GM18502 (cell line): ENCODE measurements around the gene ETV6.
A peak's percentile ranks its signal among the peaks of the same experiment; 100 is the strongest.

Experiments used
- ATAC-seq: cut with Tn5 transposase; IDR thresholded peaks from one replicate; pipeline ENCODE4 v1.9.1; 2021; ENCODE audit warnings: mild to moderate bottlenecking; ENCODE audit not compliant: unreplicated experiment, poor library complexity

The ETV6 gene

GRCh38 chr12:11767798-11768197 lies 118.3 kb downstream of the ETV6 start:
- no peak for ATAC-seq

DNA sequence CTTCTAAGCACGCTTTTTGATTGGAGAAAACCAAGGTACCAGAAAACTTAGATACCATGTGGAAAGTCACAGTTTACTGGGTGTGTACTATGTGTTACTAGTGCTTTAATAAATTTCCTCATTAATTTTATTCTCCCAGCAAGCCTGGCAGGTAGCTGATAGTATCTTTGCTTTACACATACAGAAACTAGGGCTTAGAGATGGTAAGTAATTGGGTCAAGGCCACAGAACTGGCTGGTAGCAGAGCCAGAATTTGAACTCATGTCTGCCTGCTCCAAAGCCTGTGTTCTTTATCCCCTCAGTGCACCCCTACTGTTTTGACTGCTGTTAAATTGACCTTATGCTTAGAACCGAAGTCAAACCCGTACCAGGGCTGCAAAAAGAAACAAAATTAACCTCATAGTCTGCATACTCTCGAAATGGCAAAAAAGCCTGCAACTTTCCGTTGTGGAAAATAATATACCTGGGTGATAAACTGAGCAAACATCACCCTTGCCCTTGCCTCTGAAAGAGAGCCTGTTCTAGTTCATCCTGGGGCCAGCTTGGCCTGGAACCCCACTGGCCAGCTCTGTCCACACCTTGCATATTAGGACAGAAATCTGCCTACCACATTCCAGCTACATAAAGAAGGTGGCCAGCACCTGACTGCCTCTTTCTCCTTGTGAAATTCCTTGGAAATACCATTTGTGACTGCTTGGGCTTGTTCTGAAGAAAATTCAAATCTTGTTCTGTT lies 118.9 kb downstream of the ETV6 start:
- no peak for ATAC-seq

DNA sequence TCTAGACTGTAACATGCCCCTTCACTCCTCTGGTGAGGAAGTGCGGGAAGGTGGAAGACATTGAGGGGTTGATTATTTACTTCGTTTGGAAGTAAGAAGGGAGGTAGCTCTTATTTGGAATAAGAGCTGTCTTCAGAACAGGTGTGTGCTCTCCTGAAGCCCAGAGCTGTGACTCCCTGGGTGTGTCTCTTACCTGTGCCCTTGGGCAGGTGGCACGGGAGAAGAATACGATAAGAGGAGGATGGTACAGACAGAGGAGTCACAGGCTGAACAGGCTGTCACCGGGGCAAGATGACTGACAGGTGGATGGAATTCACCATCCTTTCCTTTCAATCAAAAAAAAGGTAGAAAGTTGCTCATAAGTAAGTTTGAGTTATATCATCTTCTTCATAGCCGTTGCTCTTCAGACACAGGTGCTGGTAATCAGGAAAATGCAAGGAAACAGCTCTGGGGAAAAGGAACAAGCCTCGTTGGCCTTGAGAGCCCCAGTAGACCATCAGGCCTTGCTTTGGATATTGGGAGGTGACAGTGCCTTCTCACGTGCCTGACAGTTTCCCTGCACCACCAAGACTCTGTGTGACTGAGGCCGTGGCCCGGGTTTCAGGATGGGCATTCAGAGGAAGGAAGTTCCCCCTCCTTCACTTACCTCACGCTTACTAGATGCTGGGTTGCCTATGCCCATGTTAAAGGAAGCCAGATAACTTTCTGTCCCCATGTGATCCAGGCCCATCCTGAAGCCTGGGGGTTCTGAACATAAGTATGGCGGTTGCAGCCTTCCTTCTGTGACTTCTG lies 120.4 kb downstream of the ETV6 start:
- ATAC-seq, result no peak

GRCh38 chr12:11771356-11771755 lies 121.9 kb downstream of the ETV6 start:
- no peak for ATAC-seq

GRCh38 chr12:11771895-11772502 lies 122.5 kb downstream of the ETV6 start:
- ATAC-seq, result no peak

DNA sequence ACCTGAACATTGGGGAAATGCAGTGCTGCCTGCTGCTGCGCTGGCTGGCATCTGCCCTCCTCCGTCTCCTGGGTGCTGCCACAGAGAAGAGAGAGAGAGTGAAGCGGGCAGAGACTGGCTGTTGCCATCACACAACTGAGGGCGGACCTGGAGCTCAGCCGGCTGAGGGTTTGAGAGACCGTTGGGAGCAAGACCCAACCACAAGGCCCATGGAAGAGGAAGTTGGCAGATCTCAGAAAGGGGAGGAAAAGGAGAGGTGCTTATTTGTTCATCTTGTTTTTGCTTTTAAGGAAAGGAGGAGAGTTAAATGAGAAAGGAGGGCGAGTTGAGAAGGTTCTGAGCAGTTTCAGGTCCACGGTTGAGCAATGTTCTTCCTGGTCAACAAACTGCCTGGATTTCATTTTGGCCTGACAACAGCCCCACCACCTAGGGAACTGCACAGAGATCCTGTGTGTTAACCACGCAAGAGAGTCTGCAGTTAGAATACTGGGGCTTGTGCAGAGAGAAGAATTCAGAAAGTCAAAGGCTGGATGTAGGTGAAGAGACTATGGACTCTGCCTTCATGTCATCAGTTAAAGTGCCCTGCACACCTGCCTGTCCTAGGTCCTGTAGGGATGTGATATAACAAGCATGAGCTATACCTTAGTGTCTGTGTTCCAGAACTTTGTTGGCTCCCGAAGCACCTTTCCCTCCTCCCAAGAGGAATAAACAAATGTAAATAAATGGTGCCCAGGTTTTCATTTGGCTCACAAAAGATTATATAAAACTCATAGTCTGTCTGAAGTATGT lies 124.6 kb downstream of the ETV6 start:
- no peak for ATAC-seq

GRCh38 chr12:11774821-11775220 lies 125.3 kb downstream of the ETV6 start:
- ATAC-seq, result no peak

DNA sequence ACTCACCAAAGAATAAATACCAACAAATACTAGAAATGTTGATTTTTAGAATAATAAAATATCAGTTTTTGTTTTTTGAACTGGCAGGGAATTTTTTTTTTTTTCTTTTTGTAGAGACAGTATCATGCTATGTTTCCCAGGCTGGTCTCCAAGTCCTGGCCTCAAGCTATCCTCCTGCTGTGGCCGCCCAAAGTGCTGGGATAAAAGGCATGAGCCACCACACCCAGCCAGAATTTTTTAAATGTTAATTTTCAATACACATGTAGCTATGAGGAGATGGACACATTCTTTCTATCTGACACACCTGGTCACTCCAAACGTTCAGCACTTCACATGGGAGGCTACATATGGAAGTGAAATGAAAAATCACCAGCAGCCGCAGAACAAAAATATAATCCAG lies 126.8 kb downstream of the ETV6 start:
- ATAC-seq, result no peak

DNA sequence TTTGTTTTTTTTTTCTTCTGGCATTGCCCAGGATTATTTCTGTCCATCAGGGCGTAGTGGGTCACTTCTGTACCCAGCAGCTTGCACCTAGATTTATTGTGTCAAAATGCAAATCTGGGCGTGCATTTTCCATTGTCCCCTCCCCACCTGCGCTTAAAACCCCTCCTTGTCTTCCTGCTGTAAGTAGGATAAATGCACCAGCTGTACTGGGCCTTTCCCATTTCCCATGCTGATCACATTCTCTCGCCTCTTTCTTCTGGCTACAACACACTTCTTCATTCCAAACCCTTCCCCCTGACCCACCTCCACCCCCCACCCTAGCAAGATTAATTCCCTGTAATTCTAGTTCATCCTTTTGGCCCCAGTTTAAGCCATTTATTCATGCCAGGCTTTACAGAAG lies 128.0 kb downstream of the ETV6 start:
- ATAC-seq, result no peak

GRCh38 chr12:11777962-11778361 lies 128.5 kb downstream of the ETV6 start:
- no peak for ATAC-seq

- ATAC-seq, result no peak
Measured at GRCh38 chr12:11778713-11779685, 129.5 kb downstream of the ETV6 start.

DNA sequence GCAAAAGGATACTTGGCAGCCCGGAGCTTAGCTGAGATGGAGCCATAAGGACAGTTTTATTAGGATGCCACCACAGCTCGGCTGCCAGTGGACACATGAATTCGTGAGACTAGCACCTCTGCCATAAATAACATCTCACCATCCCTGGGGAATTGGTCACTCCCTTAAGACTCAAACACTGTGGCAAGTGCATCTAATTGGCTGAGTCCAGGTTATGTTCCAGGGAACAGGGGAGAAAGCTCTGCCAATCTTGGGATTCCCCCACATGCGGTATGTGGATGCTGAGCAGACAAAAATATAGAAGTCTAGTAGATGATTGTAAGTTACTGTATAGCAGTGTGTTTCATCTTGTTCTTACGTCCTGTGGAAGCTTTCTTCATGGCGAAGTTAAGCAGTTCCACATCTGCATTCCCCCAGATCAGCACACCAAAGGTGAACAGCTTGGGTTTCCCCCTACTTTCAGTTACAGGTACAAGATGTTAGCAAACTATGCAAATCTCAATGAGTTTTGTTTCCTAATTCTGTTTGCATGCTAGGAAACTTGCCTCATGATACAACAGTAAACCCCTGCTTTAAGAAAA lies 131.1 kb downstream of the ETV6 start:
- ATAC-seq, result peak; percentile 85

DNA sequence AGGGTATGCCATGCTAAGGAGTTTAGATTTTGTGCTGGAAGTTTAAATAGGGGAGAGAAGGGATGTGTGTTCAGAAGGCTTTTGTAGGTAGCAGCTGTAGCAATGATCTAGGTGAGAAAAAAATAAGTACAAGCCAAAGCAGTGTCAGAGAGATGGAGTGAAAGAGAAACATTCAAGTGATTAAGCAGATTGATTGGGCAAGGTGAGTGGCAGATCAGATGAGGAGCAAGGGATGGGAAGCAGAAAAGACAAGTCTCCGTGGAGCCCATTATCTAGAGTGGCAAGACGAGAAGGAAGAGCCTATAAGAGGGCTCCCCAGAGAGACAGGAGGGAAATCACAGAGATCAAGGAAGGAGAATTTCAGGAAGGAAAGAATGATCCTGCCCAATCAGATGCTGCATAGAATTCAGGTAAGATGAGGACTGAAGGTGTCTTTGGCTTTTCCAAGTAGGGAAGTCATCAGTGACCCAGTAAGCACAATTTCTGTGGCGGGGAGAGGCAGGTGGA lies 133.5 kb downstream of the ETV6 start:
- ATAC-seq, result no peak

DNA sequence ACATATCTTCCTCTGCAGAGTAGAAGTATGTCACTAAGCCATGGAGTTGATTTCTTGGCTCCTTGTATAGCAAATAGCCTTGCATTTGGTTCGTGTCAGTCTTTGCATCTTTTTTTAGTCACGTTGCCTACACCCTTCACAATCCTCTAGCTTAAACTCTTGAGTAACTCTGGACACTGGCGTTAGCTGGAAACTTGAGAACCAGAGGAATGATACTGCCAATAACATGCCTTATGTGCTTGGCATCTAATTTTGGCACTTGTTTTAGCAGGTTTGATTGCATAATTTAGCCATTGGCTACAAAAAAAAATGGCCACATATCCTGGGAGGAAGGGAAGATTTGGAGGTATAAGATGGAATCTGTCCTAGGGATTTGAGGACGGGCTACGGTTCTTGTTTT lies 136.2 kb downstream of the ETV6 start:
- no peak for ATAC-seq

DNA sequence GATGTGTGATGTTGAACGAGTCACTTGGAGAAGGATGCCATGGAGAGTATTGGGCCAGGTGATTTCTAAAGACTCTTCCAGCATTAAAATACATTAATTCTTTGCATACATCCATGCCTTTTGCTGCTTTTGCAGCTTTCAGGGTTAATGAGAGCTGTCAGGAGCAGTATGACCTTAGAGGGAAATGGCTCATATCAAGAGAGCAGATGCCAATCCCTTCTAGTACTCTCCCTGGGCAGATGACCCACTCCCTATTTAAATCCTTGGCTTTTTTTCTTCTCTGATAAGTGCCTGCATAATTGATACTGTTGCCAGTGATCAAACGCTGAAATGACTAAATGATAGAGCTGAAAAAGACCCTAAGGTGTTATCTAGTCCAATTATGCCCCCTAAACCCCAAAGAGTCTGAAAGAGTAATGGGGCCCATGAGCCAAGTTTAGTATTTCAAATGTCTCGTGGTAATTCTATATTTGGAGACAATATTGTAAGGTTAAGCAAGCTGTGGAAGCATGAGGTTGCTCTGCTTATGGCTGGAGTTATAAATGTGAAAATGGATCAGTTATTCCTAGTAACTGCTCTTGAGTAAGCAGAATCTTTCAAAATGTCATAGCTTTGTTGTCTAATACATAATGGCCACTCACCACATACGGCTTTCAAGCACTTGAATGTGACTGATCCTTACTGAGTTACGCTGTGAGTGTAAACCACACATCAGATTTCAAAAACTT lies 137.3 kb downstream of the ETV6 start:
- no peak for ATAC-seq

DNA sequence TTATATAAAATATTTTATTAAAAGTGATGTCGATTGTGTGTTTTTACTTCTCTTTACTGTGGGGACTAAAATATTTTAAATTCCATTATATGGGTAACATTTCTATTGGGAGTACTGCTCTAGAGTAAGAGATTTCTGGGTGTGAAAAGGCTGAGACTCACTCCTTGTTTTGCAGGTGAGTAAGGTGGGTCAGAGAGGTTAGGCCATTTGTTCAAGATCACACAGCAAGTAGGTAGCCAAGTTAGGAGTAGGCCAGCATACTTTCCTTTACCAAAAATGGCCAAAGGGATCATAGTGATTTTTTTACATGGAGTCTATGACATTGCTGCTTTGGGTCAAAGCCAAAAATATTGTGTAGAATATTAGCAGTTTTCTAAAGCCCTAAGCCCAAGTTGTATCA lies 138.0 kb downstream of the ETV6 start:
- no peak for ATAC-seq

GRCh38 chr12:11787933-11788849 lies 138.7 kb downstream of the ETV6 start:
- no peak for ATAC-seq
